Endothelial cell of umbilical vein (primary cell): ENCODE measurements around the gene SMIM8. TPM values are rescaled to one million over a fixed set of nuclear protein-coding genes. Genes with fewer than 3 reads are reported as not detected.

Experiments
- BruUV-seq: library from RNA; stranded (reverse); fragments of 400-500 nt; replicated peaks from 2 replicates; lab custom pipeline; 2021; lab: Mats Ljungman, UMichigan
- CTCF ChIA-PET: fragments of 300-600, 350-600 bp; sonication (Branson Sonifier 250); formaldehyde crosslinking; loops from one replicate; lab custom pipeline; 2021; ENCODE audit warnings: antibody characterized with exemption, inconsistent platforms; lab: Charles Lee
- POLR2A ChIA-PET: fragments of 300-600, 350-600 bp; sonication (Branson Sonifier 250); formaldehyde crosslinking; loops from one replicate; lab custom pipeline; 2021; ENCODE audit warnings: antibody characterized with exemption, inconsistent platforms; lab: Charles Lee
- DNase-seq: peaks from one replicate; pipeline ENCODE4 v3.0.0-alpha.2; 2011; ENCODE audit warnings: low read depth, low spot score
- FAIRE-seq: peaks from 2 replicates; lab custom pipeline; 2011; peaks lifted over from hg19 to GRCh38; lab: Jason Lieb, UNC
- H2AFZ ChIP-seq: 2 replicates; pipeline ENCODE4 v1.6.0; 2012; ENCODE audit warnings: low read depth, low read length, control low read depth, inconsistent platforms
- H3K27ac ChIP-seq: 2 replicates; pipeline ENCODE4 v1.5.1; 2011; ENCODE audit warnings: low read depth, mild to moderate bottlenecking, control low read depth, low read length, moderate library complexity; ENCODE audit not compliant: insufficient read depth
- H3K27me3 ChIP-seq, 2 experiments: 2 replicates each; pipeline versions ENCODE4 v1.6.0 to v1.6.1; 2011; ENCODE audit warnings: low read length in 2 of 2, mixed read lengths in 1 of 2; ENCODE audit not compliant: control insufficient read depth in 2 of 2, insufficient read depth in 2 of 2
- H3K36me3 ChIP-seq, 2 experiments: 2 replicates in 1 of 2; 3 replicates in 1 of 2; pipeline ENCODE4 v1.5.1; 2011; ENCODE audit warnings: low read length in 2 of 2, mild to moderate bottlenecking in 1 of 2, moderate library complexity in 1 of 2; ENCODE audit not compliant: control insufficient read depth in 2 of 2, insufficient read depth in 2 of 2; ENCODE audit errors: extremely low read depth in 1 of 2
- H3K4me1 ChIP-seq: 3 replicates; pipeline ENCODE4 v1.5.1; 2011; ENCODE audit warnings: mild to moderate bottlenecking, low read length; ENCODE audit not compliant: control insufficient read depth, insufficient read depth; ENCODE audit errors: extremely low read depth
- H3K4me2 ChIP-seq: 2 replicates; pipeline ENCODE4 v1.6.1; 2011; ENCODE audit warnings: low read length, control low read depth, mixed read lengths; ENCODE audit not compliant: insufficient read depth
- H3K4me3 ChIP-seq, 3 experiments: fragments of 200-600 bp in 1 of 3; sonication (generic), shearing (Covaris generic) in 1 of 3; replicated peaks in 1 of 3; 2 replicates each; pipeline ENCODE4 v1.5.1; 2011 to 2016; ENCODE audit warnings: control low read depth in 3 of 3, low read length in 3 of 3, mild to moderate bottlenecking in 2 of 3, inconsistent platforms in 1 of 3, low read depth in 1 of 3, moderate library complexity in 1 of 3; ENCODE audit not compliant: insufficient read depth in 1 of 3
- H3K79me2 ChIP-seq: 2 replicates; pipeline ENCODE4 v1.6.0; 2012; ENCODE audit warnings: low read length, inconsistent platforms; ENCODE audit not compliant: control insufficient read depth, insufficient read depth
- H3K9ac ChIP-seq: replicated peaks from 2 replicates; pipeline ENCODE3; 2011; ENCODE audit warnings: low read length, control low read depth; ENCODE audit not compliant: insufficient read depth; ENCODE audit errors: extremely low read depth
- H3K9me1 ChIP-seq: replicated peaks from 3 replicates; pipeline ENCODE4 v1.6.0; 2011; ENCODE audit warnings: mild to moderate bottlenecking, low read length; ENCODE audit not compliant: control insufficient read depth, insufficient read depth; ENCODE audit errors: extremely low read depth
- H3K9me3 ChIP-seq: replicated peaks from 2 replicates; pipeline ENCODE4 v1.5.1; 2012; ENCODE audit warnings: low read length, inconsistent platforms; ENCODE audit not compliant: control insufficient read depth, insufficient read depth
- H4K20me1 ChIP-seq: replicated peaks from 2 replicates; pipeline ENCODE3; 2011; ENCODE audit warnings: mild to moderate bottlenecking, low read length; ENCODE audit not compliant: control insufficient read depth, insufficient read depth; ENCODE audit errors: extremely low read depth
- CTCF ChIP-seq, 2 donors: IDR thresholded peaks; 1 replicate in 1 of 2; 2 replicates in 1 of 2; pipeline ENCODE4 v1.5.1; 2011; ENCODE audit warnings: low read length in 2 of 2, mild to moderate bottlenecking in 2 of 2, moderate library complexity in 2 of 2, control low read depth in 1 of 2, inconsistent platforms in 1 of 2, low read depth in 1 of 2; ENCODE audit not compliant: insufficient read depth in 1 of 2; ENCODE audit errors: extremely low read depth in 1 of 2
- EZH2 ChIP-seq: IDR thresholded peaks from 2 replicates; pipeline ENCODE4 v1.6.1; 2012; ENCODE audit warnings: borderline replicate concordance, low read depth, mild to moderate bottlenecking, moderate library complexity, low read length, inconsistent platforms; ENCODE audit not compliant: severe bottlenecking
- FOS ChIP-seq: IDR thresholded peaks from 2 replicates; pipeline ENCODE4 v1.6.1; 2011; ENCODE audit warnings: mild to moderate bottlenecking, low read length, moderate library complexity, borderline replicate concordance; ENCODE audit not compliant: insufficient read depth
- GATA2 ChIP-seq: IDR thresholded peaks from 2 replicates; pipeline ENCODE4 v1.7.0; 2011; ENCODE audit warnings: low read depth, mild to moderate bottlenecking, moderate library complexity, mixed read lengths, low read length; ENCODE audit not compliant: insufficient read length, insufficient read depth
- JUN ChIP-seq: IDR thresholded peaks from 2 replicates; pipeline ENCODE4 v1.6.1; 2011; ENCODE audit warnings: borderline replicate concordance, low read depth; ENCODE audit not compliant: insufficient read length, insufficient read depth
- MAX ChIP-seq: IDR thresholded peaks from 2 replicates; pipeline ENCODE4 v1.6.1; 2011; ENCODE audit not compliant: insufficient read depth, insufficient read length
- MYC ChIP-seq: IDR thresholded peaks from one replicate; pipeline ENCODE4 v1.6.1; 2011; ENCODE audit warnings: mild to moderate bottlenecking, low read depth, low read length
- POLR2A ChIP-seq: IDR thresholded peaks from 2 replicates; pipeline ENCODE4 v1.6.1; 2012; ENCODE audit warnings: low read depth, mild to moderate bottlenecking, control low read depth, low read length
- POLR2AphosphoS5 ChIP-seq: IDR thresholded peaks from 2 replicates; pipeline ENCODE4 v1.6.1; 2012; ENCODE audit warnings: low read depth, mild to moderate bottlenecking, control low read depth, low read length, moderate library complexity; ENCODE audit not compliant: insufficient read depth
- dilution Hi-C: fragments of 300-500 bp; cut with MboI; formaldehyde crosslinking; loops from one replicate; pipeline ENCODE4 v1.15.0; 2019; ENCODE audit warnings: low sequenced_read_pairs; ENCODE audit not compliant: extremely low pct_ligation_motif_present
- intact Hi-C: fragments of 100-400 bp; cut with micrococcal nuclease; formaldehyde crosslinking; loops from one replicate; pipeline ENCODE4 v1.10.0; 2022
- polyA plus RNA-seq, 4 experiments: library from polyadenylated mRNA; depleted of rRNA in 3 of 4; stranded (reverse) in 3 of 4; unstranded in 1 of 4; fragments of >200 nt; gene quantifications; 2 replicates each; pipeline versions ENCODE4 v1.2.1 to v1.2.3, GENCODE V29; 2011 to 2012; ENCODE audit warnings: missing spikeins in 1 of 4
- total RNA-seq: library from RNA; stranded (reverse); gene quantifications from 2 replicates; pipeline ENCODE4 v1.2.3, GENCODE V29; 2021

Gene SMIM8
- total and polyA plus RNA-seq, 2 donors (not counting 3 experiments of a cell fraction or from before 2014, with no cell fraction given): 2.0 to 8.4 TPM

- POLR2A ChIA-PET: no interaction called here
- Histone ChIP-seq H3K27me3 (no peaks in the 10 kb centered on the region), H3K9me3 (no peaks in the 10 kb centered on the region), H3K27ac (no peak overlapping the region), H4K20me1 (no peaks in the 10 kb centered on the region), H3K4me1 (no peaks in the 10 kb centered on the region), H2AFZ (no peak overlapping the region), H3K4me3 (no peak overlapping the region), H3K9me1 (no peaks in the 10 kb centered on the region), H3K79me2 (no peaks in the 10 kb centered on the region), H3K4me2 (no peak overlapping the region), H3K9ac (no peak overlapping the region), H3K36me3 (no peaks in the 10 kb centered on the region)
- dilution Hi-C loops: no loop called here
- DNase-seq (no peak), FAIRE-seq (no peak)
- intact Hi-C loops: no loop called here
- BruUV-seq: no TSS peak
- no peak for TF ChIP-seq CTCF (IDR thresholded peaks at IDR 0.05; ENCODE audit: extremely low read depth in 1 of 2, insufficient read depth in 1 of 2, low read depth in 1 of 2, low read length in 2 of 2)
- TF ChIP-seq GATA2: no peak
- no peak for TF ChIP-seq EZH2
- TF ChIP-seq MAX: no peak
- no peak for TF ChIP-seq POLR2A
- TF ChIP-seq POLR2AphosphoS5: no peak
- no peak for TF ChIP-seq FOS
- no peak for TF ChIP-seq MYC
- TF ChIP-seq JUN: no peak
- CTCF ChIA-PET: no interaction called here
These were observed 33.8 kb downstream of the SMIM8 start for GRCh38 chr6:87356181-87356580.
